Activated CD8-positive, alpha-beta memory T cell treated with anti-CD3 and anti-CD28 coated beads for 1 hour (primary cell): ENCODE results near the gene HPN.
"Not testable (repeated sequence)": the region's sequence is repeated elsewhere in the genome, so short reads cannot be mapped to it uniquely, and the experiment has no call there.

ENCODE experiments used
- DNase-seq, 2 donors: peaks; one replicate each; pipeline ENCODE4 v3.0.0-alpha.2; 2020; ENCODE audit warnings: low read depth in 1 of 2; ENCODE audit errors: extremely low read depth in 1 of 2

Gene HPN

GRCh38 chr19:35008891-35009341 is 32.6 kb upstream of the HPN start:
- no peak for DNase-seq

- DNase-seq, result no peak
Measured at GRCh38 chr19:35009424-35010415, 31.8 kb upstream of the HPN start.

- no peak for DNase-seq
Measured at GRCh38 chr19:35011091-35011689, 30.3 kb upstream of the HPN start.

- no peak for DNase-seq
Measured at GRCh38 chr19:35011737-35012682, 29.5 kb upstream of the HPN start.

GRCh38 chr19:35013041-35013819 is 28.3 kb upstream of the HPN start:
- DNase-seq, result peak; percentile 68

- peak; percentile 40 to 41 for DNase-seq
Measured at GRCh38 chr19:35013820-35014754, 27.4 kb upstream of the HPN start.

GRCh38 chr19:35014774-35015173 is 26.7 kb upstream of the HPN start:
- DNase-seq, result not testable (repeated sequence)

- no peak for DNase-seq
Measured at GRCh38 chr19:35015270-35015953, 26.1 kb upstream of the HPN start.

- DNase-seq, result no peak
Measured at GRCh38 chr19:35015954-35016351, 25.6 kb upstream of the HPN start.

GRCh38 chr19:35017507-35017906 is 24.0 kb upstream of the HPN start:
- DNase-seq, result no peak

GRCh38 chr19:35018379-35018778 is 23.1 kb upstream of the HPN start:
- DNase-seq, result no peak

- DNase-seq, result no peak
Measured at GRCh38 chr19:35019144-35019543, 22.4 kb upstream of the HPN start.

GRCh38 chr19:35021016-35021415 is 20.5 kb upstream of the HPN start:
- no peak for DNase-seq

- no peak for DNase-seq
Measured at GRCh38 chr19:35021596-35021995, 19.9 kb upstream of the HPN start.

GRCh38 chr19:35022460-35022859 is 19.1 kb upstream of the HPN start:
- DNase-seq, result no peak

- DNase-seq, result no peak
Measured at GRCh38 chr19:35023428-35023827, 18.1 kb upstream of the HPN start.

GRCh38 chr19:35024095-35024494 is 17.4 kb upstream of the HPN start:
- no peak for DNase-seq

GRCh38 chr19:35025969-35026368 is 15.6 kb upstream of the HPN start:
- DNase-seq, result no peak

- no peak for DNase-seq
Measured at GRCh38 chr19:35026418-35026817, 15.1 kb upstream of the HPN start.
